Thyroid gland (tissue), 4 donors: ENCODE measurements around the gene CFAP157. TPM values are rescaled to one million over a fixed set of nuclear protein-coding genes. Genes with fewer than 3 reads are reported as not detected.
"Not testable (repeated sequence)": the region's sequence is repeated elsewhere in the genome, so short reads cannot be mapped to it uniquely, and the experiment has no call there.

Experiments
- DNase-seq, 2 donors: peaks; one replicate each; pipeline ENCODE4 v3.0.0-alpha.2; 2019
- H3K27ac ChIP-seq, 3 donors: fragments of 200-600 bp; sonication (generic); 1 replicate in 2 of 3; 2 replicates in 1 of 3; pipeline ENCODE4 v1.5.1; 2016 to 2019; ENCODE audit warnings: mild to moderate bottlenecking in 1 of 3, moderate library complexity in 1 of 3
- H3K27me3 ChIP-seq: fragments of 200-600 bp; sonication (generic); one replicate; pipeline ENCODE4 v1.5.1; 2019
- H3K36me3 ChIP-seq, 2 donors: fragments of 200-600 bp; sonication (generic); one replicate each; pipeline ENCODE4 v1.5.1; 2016 to 2019
- H3K4me1 ChIP-seq, 2 donors: fragments of 200-600 bp; sonication (generic); one replicate each; pipeline ENCODE4 v1.5.1; 2017 to 2019
- H3K4me3 ChIP-seq, 3 donors: fragments of 200-600 bp; sonication (generic); replicated peaks in 1 of 3; 1 replicate in 2 of 3; 2 replicates in 1 of 3; pipeline ENCODE4 v1.5.1; 2016; ENCODE audit warnings: mild to moderate bottlenecking in 1 of 3
- H3K9me3 ChIP-seq: fragments of 200-600 bp; sonication (generic); one replicate; pipeline ENCODE4 v1.5.1; 2017
- POLR2A ChIP-seq, 2 donors: fragments of 450-650 bp; IDR thresholded peaks; one replicate each; pipeline ENCODE4 v1.6.1; 2017; ENCODE audit warnings: antibody characterized with exemption in 2 of 2, mild to moderate bottlenecking in 2 of 2, moderate library complexity in 1 of 2
- WGBS, 2 donors: methylation state at CpG; one replicate each; pipeline ENCODE4 v1.1.5; 2017; 5-methylcytosine and 5-hydroxymethylcytosine counted together
- intact Hi-C: fragments of 100-400 bp; cut with DNase I; formaldehyde crosslinking; loops from one replicate; pipeline ENCODE4 v1.15.1; 2023
- total RNA-seq, 4 donors: library from RNA; depleted of rRNA; stranded (reverse); fragments of >200 nt; gene quantifications; one replicate each; pipeline ENCODE4 v1.2.3, GENCODE V29; 2016
- TF ChIP-seq, protein P1 (sequence below), 6 experiments: fragments of 200-600 bp in 3 of 6; fragments of 450-650 bp in 3 of 6; sonication (generic) in 3 of 6; IDR thresholded peaks; one replicate each; pipeline ENCODE4 v1.5.1; 2016 to 2019; ENCODE audit warnings: antibody characterized with exemption in 6 of 6, mild to moderate bottlenecking in 2 of 6, inconsistent platforms in 1 of 6, moderate library complexity in 1 of 6

The CFAP157 gene
- total RNA-seq, 4 donors from 2014 or later = 0.22 to 3.0 TPM; not detected in 2

DNA sequence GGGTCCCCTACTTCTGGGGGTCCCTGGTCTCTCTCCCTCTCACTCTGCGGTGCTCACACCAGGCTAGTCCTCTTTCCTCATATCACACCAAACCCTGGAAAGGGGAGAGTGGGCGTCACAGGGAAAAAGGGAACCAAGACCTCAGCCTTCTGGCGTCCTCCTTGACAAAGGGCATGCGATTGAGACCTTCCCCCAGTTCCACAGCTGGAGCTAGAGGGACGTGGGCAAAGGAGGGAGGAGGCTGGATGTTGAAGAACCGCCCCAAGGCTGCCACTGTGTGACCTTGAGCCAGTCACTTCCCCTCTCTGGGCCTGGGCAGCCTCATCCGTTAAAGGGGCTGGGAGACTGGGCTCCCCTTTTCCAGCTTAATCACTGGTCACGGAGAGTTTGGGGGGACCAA lies 46.8 kb downstream of the CFAP157 start:
- Histone ChIP-seq H3K27me3 (peaks cover 5% of the 10 kb centered on the region), H3K9me3 (no peaks in the 10 kb centered on the region), H3K4me1 (peaks cover 10 to 30% of the 10 kb centered on the region in 2 donors), H3K27ac (no peak overlapping the region), H3K4me3 (no peak overlapping the region), H3K36me3 (peaks cover 0 to 3% of the 10 kb centered on the region in 2 donors)
- TF ChIP-seq POLR2A (IDR thresholded peaks at IDR 0.05) = no peak
- TF ChIP-seq, protein P1, sequence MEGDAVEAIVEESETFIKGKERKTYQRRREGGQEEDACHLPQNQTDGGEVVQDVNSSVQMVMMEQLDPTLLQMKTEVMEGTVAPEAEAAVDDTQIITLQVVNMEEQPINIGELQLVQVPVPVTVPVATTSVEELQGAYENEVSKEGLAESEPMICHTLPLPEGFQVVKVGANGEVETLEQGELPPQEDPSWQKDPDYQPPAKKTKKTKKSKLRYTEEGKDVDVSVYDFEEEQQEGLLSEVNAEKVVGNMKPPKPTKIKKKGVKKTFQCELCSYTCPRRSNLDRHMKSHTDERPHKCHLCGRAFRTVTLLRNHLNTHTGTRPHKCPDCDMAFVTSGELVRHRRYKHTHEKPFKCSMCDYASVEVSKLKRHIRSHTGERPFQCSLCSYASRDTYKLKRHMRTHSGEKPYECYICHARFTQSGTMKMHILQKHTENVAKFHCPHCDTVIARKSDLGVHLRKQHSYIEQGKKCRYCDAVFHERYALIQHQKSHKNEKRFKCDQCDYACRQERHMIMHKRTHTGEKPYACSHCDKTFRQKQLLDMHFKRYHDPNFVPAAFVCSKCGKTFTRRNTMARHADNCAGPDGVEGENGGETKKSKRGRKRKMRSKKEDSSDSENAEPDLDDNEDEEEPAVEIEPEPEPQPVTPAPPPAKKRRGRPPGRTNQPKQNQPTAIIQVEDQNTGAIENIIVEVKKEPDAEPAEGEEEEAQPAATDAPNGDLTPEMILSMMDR (IDR thresholded peaks at IDR 0.05) = no peak
- WGBS, 2 donors = 67 to 68% methylated on average over 7 to 8 of the region's 8 CpGs
- intact Hi-C loops = no loop called here
- no peak for DNase-seq

DNA sequence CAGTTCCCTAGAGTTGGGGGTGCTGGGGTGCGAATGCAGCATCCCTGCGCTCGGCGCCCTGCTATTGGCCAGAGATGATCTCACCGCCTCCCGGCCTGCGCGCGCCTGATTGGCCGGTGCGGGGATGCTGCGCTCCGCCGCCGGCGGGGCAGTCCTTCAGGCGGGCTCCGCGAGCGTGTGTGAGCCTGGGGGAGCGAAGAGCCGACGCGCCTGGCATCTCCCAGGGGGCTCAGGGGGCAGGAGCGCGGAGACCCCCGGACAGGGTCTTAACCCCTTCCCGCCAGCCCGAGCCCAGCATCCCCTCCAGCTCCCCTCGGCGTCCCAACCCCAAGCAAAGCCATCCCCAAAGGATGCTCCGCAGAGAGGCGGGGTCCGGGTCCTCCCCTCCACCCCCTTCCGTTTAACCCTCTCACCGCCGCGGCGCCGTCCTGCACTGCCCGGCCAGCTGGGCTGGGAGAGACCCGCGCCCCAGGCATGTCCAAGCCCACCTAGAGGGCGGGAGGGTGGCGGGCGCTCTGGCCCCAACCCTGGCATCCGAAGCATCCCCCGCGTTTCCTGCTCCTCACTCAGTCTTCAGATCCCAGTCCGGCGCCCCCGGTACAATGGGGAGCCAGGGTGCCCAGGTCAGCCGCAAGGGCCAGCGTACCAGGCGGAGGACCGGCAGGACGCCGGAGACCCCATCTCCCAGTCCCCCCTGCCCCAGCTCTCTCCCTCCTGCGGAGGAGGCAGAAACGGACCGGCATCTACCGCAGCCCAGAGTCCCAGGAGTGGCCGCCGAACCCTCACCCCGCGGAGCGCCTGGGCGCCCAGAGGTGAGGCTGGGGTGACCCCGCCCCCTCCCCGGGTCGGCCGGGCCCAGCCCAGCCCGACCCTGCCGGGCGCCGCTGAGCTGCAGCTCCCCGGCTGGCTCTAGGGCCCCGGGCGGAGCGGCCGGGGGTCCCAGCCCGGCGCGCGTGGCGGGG lies 47.6 kb downstream of the CFAP157 start:
- peak overlapping the region in 1 of 3 donors; percentile 12 for H3K4me3 ChIP-seq
- no peak overlapping the region for H3K27ac ChIP-seq
- WGBS, 2 donors = 11 to 20% methylated on average over 3 to 5 of the region's 86 CpGs
- peaks cover 10 to 30% of the 10 kb centered on the region in 2 donors for H3K4me1 ChIP-seq
- TF ChIP-seq, protein P1 (IDR thresholded peaks at IDR 0.05) = no peak
- H3K36me3 ChIP-seq = no peaks in the 10 kb centered on the region
- H3K27me3 ChIP-seq = peaks cover 5% of the 10 kb centered on the region
- intact Hi-C loops = no loop called here
- no peaks in the 10 kb centered on the region for H3K9me3 ChIP-seq
- DNase-seq = no peak

GRCh38 chr9:127755061-127756060 lies 48.6 kb downstream of the CFAP157 start:
- Histone ChIP-seq H3K4me3 (peak overlapping the region in 1 of 3 donors; percentile 12), H3K27me3 (peaks cover 5% of the 10 kb centered on the region), H3K27ac (peak overlapping the region in 1 of 3 donors; percentile 1), H3K9me3 (no peaks in the 10 kb centered on the region), H3K4me1 (peaks cover 10 to 30% of the 10 kb centered on the region in 2 donors), H3K36me3 (no peaks in the 10 kb centered on the region)
- WGBS, 2 donors = 43 to 54% methylated on average over 12 to 22 of the region's 61 CpGs
- DNase-seq = no peak
- intact Hi-C loops = no loop called here
- TF ChIP-seq, protein P1 (IDR thresholded peaks at IDR 0.05) = no peak
- TF ChIP-seq POLR2A (IDR thresholded peaks at IDR 0.05) = no peak

DNA sequence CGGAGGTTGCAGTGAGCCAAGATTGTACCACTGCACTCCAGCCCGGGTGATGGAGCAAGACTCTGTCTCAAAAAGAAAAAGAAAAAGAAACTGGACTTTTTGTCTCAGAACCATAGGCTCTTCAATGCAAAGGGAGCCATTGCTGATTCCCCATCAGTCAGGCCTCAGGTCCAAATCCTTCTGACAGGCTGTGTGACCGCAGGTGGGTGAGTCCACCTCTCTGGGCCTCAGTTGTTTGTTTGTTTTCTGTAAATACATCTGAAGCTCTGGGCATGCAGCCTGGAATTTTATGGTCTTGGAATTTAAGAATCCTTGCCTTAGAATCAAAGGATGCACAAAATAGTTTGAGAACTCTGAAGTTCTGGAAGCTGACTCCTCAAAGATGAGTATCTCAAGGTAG lies 49.4 kb downstream of the CFAP157 start:
- intact Hi-C loops = no loop called here
- Histone ChIP-seq H3K27me3 (peaks cover 5% of the 10 kb centered on the region), H3K9me3 (no peaks in the 10 kb centered on the region), H3K4me1 (peaks cover 10 to 30% of the 10 kb centered on the region in 2 donors), H3K27ac (no peak overlapping the region), H3K4me3 (no peak overlapping the region), H3K36me3 (no peaks in the 10 kb centered on the region)
- TF ChIP-seq, protein P1 (IDR thresholded peaks at IDR 0.05) = no peak
- TF ChIP-seq POLR2A (IDR thresholded peaks at IDR 0.05) = no peak
- no peak for DNase-seq
- WGBS, 2 donors = 90% methylated on average over 3 of the region's 3 CpGs

GRCh38 chr9:127756776-127757175 lies 50.0 kb downstream of the CFAP157 start:
- H3K36me3 ChIP-seq, H3K9me3 ChIP-seq, intact Hi-C loops, H3K27me3 ChIP-seq, H3K4me3 ChIP-seq: not testable (repeated sequence)
- 35 to 39% methylated on average over 11 of the region's 11 CpGs for WGBS, 2 donors
- Histone ChIP-seq H3K27ac (peak overlapping the region in 1 of 3 donors; percentile 33), H3K4me1 (peaks cover 10 to 30% of the 10 kb centered on the region in 2 donors)
- peak; percentile 75 to 76 for DNase-seq
